ENCODE results near the gene BTBD6. TPM values are rescaled to one million over a fixed set of nuclear protein-coding genes. Genes with fewer than 3 reads are reported as not detected.
A peak's percentile ranks its signal among the peaks of the same experiment; 100 is the strongest.

BTBD6 gene
- total RNA-seq, 1 donor from 2014 or later = 36.3 TPM

GRCh38 chr14:105210266-105211025, 37.9 kb upstream of the BTBD6 start:
- peaks cover 12% of the 10 kb centered on the region for H3K27me3 Mint-ChIP-seq (ENCODE audit: unreplicated experiment)
- H3K36me3 Mint-ChIP-seq (ENCODE audit: unreplicated experiment) = no peaks in the 10 kb centered on the region
- peaks cover 17% of the 10 kb centered on the region for H3K4me1 Mint-ChIP-seq (ENCODE audit: low read depth, unreplicated experiment)
- TF ChIP-seq, protein P1, sequence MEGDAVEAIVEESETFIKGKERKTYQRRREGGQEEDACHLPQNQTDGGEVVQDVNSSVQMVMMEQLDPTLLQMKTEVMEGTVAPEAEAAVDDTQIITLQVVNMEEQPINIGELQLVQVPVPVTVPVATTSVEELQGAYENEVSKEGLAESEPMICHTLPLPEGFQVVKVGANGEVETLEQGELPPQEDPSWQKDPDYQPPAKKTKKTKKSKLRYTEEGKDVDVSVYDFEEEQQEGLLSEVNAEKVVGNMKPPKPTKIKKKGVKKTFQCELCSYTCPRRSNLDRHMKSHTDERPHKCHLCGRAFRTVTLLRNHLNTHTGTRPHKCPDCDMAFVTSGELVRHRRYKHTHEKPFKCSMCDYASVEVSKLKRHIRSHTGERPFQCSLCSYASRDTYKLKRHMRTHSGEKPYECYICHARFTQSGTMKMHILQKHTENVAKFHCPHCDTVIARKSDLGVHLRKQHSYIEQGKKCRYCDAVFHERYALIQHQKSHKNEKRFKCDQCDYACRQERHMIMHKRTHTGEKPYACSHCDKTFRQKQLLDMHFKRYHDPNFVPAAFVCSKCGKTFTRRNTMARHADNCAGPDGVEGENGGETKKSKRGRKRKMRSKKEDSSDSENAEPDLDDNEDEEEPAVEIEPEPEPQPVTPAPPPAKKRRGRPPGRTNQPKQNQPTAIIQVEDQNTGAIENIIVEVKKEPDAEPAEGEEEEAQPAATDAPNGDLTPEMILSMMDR (IDR thresholded peaks at IDR 0.05; ENCODE audit: partially characterized antibody, unreplicated experiment) = no peak
- H3K4me3 Mint-ChIP-seq (ENCODE audit: unreplicated experiment) = no peak overlapping the region
- H3K9me3 Mint-ChIP-seq (ENCODE audit: unreplicated experiment) = peaks cover 11% of the 10 kb centered on the region
- no peak for DNase-seq
- peak overlapping the region; percentile 38 for H3K27ac Mint-ChIP-seq (ENCODE audit: unreplicated experiment)

DNA sequence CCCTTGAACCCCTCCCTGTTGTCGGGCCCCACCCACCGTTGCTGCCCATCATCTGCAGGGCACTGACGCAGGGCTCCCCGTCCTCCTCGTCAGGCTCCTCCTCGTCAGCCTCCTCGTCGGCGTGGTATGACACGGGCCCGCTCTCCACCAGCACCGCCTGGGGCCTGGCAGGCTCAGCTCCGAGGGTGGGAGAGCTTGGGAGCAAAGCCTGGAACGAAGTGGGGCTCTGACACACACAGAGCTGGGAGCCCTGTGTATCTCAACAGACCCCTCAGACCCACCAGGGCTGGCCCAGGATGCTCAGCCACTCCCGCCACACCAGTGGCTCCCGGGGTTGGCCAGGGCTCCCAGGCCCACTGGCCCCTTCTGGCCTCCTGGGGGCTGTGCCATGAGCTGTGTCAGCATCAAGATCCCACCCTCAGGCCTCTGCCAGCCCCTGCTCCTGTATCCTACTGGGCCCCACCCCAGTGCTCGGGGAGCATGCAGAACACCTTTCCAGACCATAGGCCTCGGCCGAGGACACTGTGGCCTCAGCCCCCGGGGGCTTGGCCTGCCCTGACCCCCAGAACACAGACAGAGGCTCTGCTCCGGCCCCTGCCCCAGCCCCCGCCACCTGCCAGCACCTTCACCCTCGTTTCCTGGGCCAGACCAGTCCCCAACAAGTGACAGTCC, 37.1 kb upstream of the BTBD6 start:
- TF ChIP-seq, protein P1 (IDR thresholded peaks at IDR 0.05; ENCODE audit: partially characterized antibody, unreplicated experiment) = no peak
- H3K27ac Mint-ChIP-seq (ENCODE audit: unreplicated experiment) = no peak overlapping the region
- peaks cover 15% of the 10 kb centered on the region for H3K27me3 Mint-ChIP-seq (ENCODE audit: unreplicated experiment)
- no peaks in the 10 kb centered on the region for H3K36me3 Mint-ChIP-seq (ENCODE audit: unreplicated experiment)
- H3K4me3 Mint-ChIP-seq (ENCODE audit: unreplicated experiment) = no peak overlapping the region
- peaks cover 17% of the 10 kb centered on the region for H3K4me1 Mint-ChIP-seq (ENCODE audit: low read depth, unreplicated experiment)
- DNase-seq = peak; percentile 10
- H3K9me3 Mint-ChIP-seq (ENCODE audit: unreplicated experiment) = peaks cover 13% of the 10 kb centered on the region

GRCh38 chr14:105211758-105212089, 36.6 kb upstream of the BTBD6 start:
- Mint-ChIP-seq H3K36me3 (ENCODE audit: unreplicated experiment) (no peaks in the 10 kb centered on the region), H3K4me1 (ENCODE audit: low read depth, unreplicated experiment) (peaks cover 17% of the 10 kb centered on the region), H3K27ac (ENCODE audit: unreplicated experiment) (no peak overlapping the region), H3K9me3 (ENCODE audit: unreplicated experiment) (peaks cover 13% of the 10 kb centered on the region), H3K27me3 (ENCODE audit: unreplicated experiment) (peaks cover 15% of the 10 kb centered on the region), H3K4me3 (ENCODE audit: unreplicated experiment) (no peak overlapping the region)
- DNase-seq = peak; percentile 10
- TF ChIP-seq, protein P1 (IDR thresholded peaks at IDR 0.05; ENCODE audit: partially characterized antibody, unreplicated experiment) = no peak

DNA sequence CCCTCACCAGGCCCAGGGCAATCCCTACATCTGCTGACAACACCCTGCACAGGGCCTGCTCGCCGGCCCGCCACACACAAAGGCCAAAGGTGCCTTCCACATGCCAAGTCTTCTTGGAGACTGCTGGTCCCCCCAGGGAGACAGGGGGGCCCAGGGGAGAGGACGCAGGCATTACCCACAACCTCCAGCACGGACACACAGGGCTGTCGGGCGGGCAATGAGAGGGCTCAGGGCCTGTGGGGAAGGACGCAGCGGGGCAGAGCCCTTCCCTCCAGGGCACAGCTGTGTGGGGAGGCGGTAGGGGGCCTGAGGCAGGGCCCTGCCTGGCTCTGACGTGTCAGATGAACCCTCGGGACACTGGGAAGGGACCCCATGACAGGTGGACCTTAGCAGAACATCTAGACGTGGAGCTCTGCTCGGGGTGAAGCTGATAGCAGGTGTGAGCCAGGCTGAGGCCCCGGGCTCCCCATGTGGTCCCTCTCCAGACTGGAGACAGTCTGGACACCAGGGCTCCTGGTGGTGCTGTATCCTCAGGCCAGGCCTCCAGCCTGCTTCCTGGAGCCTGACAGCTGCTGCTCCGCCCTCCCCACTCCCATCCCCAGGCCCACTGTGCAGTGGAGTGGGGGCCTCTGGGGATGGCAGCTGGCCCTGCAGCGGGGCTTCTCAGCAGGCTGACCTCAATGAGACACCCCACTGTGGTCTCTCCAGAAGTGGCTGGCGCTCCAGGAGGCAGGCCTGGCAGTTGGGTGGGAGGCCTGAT, 35.6 kb upstream of the BTBD6 start:
- Mint-ChIP-seq H3K9me3 (ENCODE audit: unreplicated experiment) (peaks cover 13% of the 10 kb centered on the region), H3K36me3 (ENCODE audit: unreplicated experiment) (no peaks in the 10 kb centered on the region), H3K27me3 (ENCODE audit: unreplicated experiment) (peaks cover 15% of the 10 kb centered on the region), H3K4me1 (ENCODE audit: low read depth, unreplicated experiment) (peaks cover 17% of the 10 kb centered on the region), H3K4me3 (ENCODE audit: unreplicated experiment) (no peak overlapping the region), H3K27ac (ENCODE audit: unreplicated experiment) (peak overlapping the region; percentile 82)
- DNase-seq = peak; percentile 56
- TF ChIP-seq, protein P1 (IDR thresholded peaks at IDR 0.05; ENCODE audit: partially characterized antibody, unreplicated experiment) = no peak
